CD8-positive, alpha-beta memory T cell (primary cell): ENCODE data around the gene GRIK4. TPM values are rescaled to one million over a fixed set of nuclear protein-coding genes. Genes with fewer than 3 reads are reported as not detected.
A peak's percentile ranks its signal among the peaks of the same experiment; 100 is the strongest.

Source experiments
- CTCF ChIA-PET: fragments of 350-600 bp; sonication (Branson Sonifier 250); formaldehyde crosslinking; loops from one replicate; lab custom pipeline; 2021; ENCODE audit warnings: antibody characterized with exemption; lab: Charles Lee
- POLR2A ChIA-PET: fragments of 350-600 bp; sonication (Branson Sonifier 250); formaldehyde crosslinking; loops from one replicate; lab custom pipeline; 2021; ENCODE audit warnings: antibody characterized with exemption; lab: Charles Lee
- DNase-seq, 5 donors: peaks; one replicate each; pipeline versions ENCODE4 v3.0.0 to v3.0.0-alpha.2; 2020 to 2022; ENCODE audit warnings: mixed read lengths in 1 of 5
- H3K27ac ChIP-seq: one replicate; pipeline ENCODE4 v1.7.0; 2013; ENCODE audit warnings: low read depth, mild to moderate bottlenecking, low read length, moderate library complexity
- H3K27me3 ChIP-seq: 2 replicates; pipeline ENCODE4 v1.7.0; 2013; ENCODE audit warnings: low read length, mild to moderate bottlenecking; ENCODE audit not compliant: insufficient read depth, poor library complexity, severe bottlenecking
- H3K36me3 ChIP-seq: 2 replicates; pipeline ENCODE4 v1.7.0; 2013; ENCODE audit warnings: mild to moderate bottlenecking, low read length, moderate library complexity; ENCODE audit not compliant: insufficient read depth
- H3K4me1 ChIP-seq: 2 replicates; pipeline ENCODE4 v1.7.0; 2013; ENCODE audit warnings: mild to moderate bottlenecking, low read length, moderate library complexity; ENCODE audit not compliant: insufficient read depth
- H3K4me3 ChIP-seq: 2 replicates; pipeline ENCODE4 v1.7.0; 2013; ENCODE audit warnings: mild to moderate bottlenecking, low read length
- H3K9me3 ChIP-seq: 2 replicates; pipeline ENCODE4 v1.7.0; 2013; ENCODE audit warnings: mild to moderate bottlenecking, low read length
- H3K27ac Mint-ChIP-seq, 8 donors: one replicate each; pipeline ENCODE4 v1.8.0; 2020 to 2021; ENCODE audit warnings: mixed read lengths in 8 of 8, mild to moderate bottlenecking in 6 of 8, inconsistent platforms in 3 of 8, moderate library complexity in 3 of 8
- H3K27me3 Mint-ChIP-seq, 2 donors: one replicate each; pipeline ENCODE4 v1.8.0; 2020 to 2021; ENCODE audit warnings: mixed read lengths in 2 of 2, mild to moderate bottlenecking in 1 of 2, moderate library complexity in 1 of 2
- H3K36me3 Mint-ChIP-seq, 3 donors: one replicate each; pipeline ENCODE4 v1.8.0; 2020 to 2021; ENCODE audit warnings: mixed read lengths in 3 of 3, inconsistent platforms in 1 of 3, mild to moderate bottlenecking in 1 of 3
- H3K4me1 Mint-ChIP-seq, 3 donors: one replicate each; pipeline ENCODE4 v1.8.0; 2020 to 2021; ENCODE audit warnings: mixed read lengths in 3 of 3, inconsistent platforms in 1 of 3, mild to moderate bottlenecking in 1 of 3
- H3K4me3 Mint-ChIP-seq, 7 donors: one replicate each; pipeline ENCODE4 v1.8.0; 2020 to 2021; ENCODE audit warnings: mixed read lengths in 7 of 7, mild to moderate bottlenecking in 6 of 7, moderate library complexity in 4 of 7, inconsistent platforms in 2 of 7
- H3K9me3 Mint-ChIP-seq, 5 donors: one replicate each; pipeline ENCODE4 v1.8.0; 2020 to 2022; ENCODE audit warnings: mixed read lengths in 5 of 5, mild to moderate bottlenecking in 3 of 5, moderate library complexity in 2 of 5, inconsistent platforms in 1 of 5
- polyA plus RNA-seq: library from polyadenylated mRNA; unstranded; fragments of 300-500 nt; fragmentation: Illumina TruSeq; gene quantifications from one replicate; pipeline ENCODE4 v1.2.3, GENCODE V29; 2021
- total RNA-seq, 2 experiments: library from RNA; stranded (reverse); gene quantifications; one replicate each; pipeline ENCODE4 v1.2.3, GENCODE V29; 2021

The GRIK4 gene
- total and polyA plus RNA-seq, 3 experiments from 2014 or later, result 0.07 TPM; not detected in 2

DNA sequence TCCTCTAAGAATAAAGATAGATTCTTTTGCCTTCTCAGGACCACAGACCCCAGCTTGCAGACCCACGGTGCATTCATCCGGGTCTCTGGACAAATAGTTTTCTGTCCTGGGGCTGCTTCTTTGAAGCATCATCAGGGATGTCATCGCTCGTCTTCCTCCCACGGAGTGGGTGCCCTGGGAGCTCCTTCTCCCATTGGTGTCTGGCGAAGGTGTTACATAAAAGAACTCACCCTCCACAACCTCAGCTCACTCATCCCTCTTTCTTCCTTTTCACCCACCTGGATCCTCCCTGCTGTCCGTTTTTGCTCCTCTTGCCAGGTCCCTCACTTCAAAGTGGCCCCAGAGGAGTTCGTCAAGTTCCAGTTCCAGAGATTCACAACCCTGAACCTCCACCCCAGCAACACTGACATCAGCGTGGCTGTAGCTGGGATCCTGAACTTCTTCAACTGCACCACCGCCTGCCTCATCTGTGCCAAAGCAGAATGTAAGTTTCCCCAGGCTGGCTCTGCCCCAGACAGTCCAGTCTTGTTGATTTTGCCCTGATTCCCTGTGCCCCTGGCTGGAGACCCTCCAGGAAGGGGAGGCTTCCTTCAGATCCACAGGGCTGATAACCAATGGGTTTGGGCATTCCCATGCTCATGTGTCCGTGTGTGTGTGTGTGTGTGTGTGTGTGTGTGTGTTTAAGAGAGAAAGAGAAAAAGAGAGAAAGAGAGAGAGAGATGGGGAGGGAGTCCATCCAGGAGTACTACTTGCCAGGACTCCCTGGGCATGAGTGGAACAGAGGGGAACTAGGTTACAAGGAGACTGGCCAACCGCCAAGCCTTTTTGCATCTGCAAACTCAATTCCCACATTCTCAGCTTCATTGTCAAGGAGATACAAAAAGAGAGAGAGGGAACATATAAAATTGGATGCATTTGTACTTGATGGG lies 308.2 kb downstream of the GRIK4 start:
- POLR2A ChIA-PET, result no interaction called here
- H3K36me3 Mint-ChIP-seq, result no peaks in the 10 kb centered on the region

DNA sequence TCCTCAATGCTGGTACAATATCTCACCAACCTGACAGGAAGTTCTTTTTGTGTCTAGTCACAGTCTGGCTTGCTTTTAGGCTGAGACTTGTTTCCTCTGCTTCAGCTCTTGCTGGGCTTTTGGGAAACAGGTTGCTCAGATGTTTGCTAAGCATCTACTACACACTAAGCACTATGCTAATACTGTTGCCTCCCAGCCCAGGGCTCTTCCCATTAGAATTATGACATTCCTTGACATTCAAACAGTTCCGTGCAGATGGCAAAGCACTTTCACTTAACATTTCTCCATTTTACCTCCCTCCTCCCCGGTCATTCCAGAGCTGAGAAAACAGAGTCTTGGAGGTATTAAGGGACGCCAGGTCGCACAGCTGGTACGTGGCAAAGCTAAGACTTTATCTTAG lies 311.6 kb downstream of the GRIK4 start:
- H3K4me3 Mint-ChIP-seq, result no peak overlapping the region
- ChIA-PET CTCF (no interaction called here), POLR2A (no interaction called here)
- Histone ChIP-seq H3K36me3 (no peaks in the 10 kb centered on the region), H3K27ac (no peak overlapping the region), H3K9me3 (no peaks in the 10 kb centered on the region), H3K4me3 (no peak overlapping the region), H3K4me1 (no peaks in the 10 kb centered on the region), H3K27me3 (no peaks in the 10 kb centered on the region)
- H3K4me1 Mint-ChIP-seq, result no peaks in the 10 kb centered on the region
- no peaks in the 10 kb centered on the region for H3K36me3 Mint-ChIP-seq
- peaks cover 8 to 30% of the 10 kb centered on the region in 2 donors for H3K27me3 Mint-ChIP-seq
- H3K9me3 Mint-ChIP-seq, result no peaks in the 10 kb centered on the region
- H3K27ac Mint-ChIP-seq, result peak overlapping the region in 1 of 8 donors; percentile 3
- no peak for DNase-seq

More for the DNA sequence above, 308.2 kb downstream of the GRIK4 start:
- H3K9me3 ChIP-seq, result no peaks in the 10 kb centered on the region
- Mint-ChIP-seq H3K27me3 (peaks cover 16 to 41% of the 10 kb centered on the region in 2 donors), H3K9me3 (no peaks in the 10 kb centered on the region), H3K27ac (peak overlapping the region in 1 of 8 donors; percentile 77), H3K4me3 (no peak overlapping the region), H3K4me1 (no peaks in the 10 kb centered on the region)
- no peaks in the 10 kb centered on the region for H3K27me3 ChIP-seq
- no peak overlapping the region for H3K27ac ChIP-seq
- DNase-seq, result no peak
- no peaks in the 10 kb centered on the region for H3K4me1 ChIP-seq
- CTCF ChIA-PET, result no interaction called here
- no peak overlapping the region for H3K4me3 ChIP-seq
- no peaks in the 10 kb centered on the region for H3K36me3 ChIP-seq

- ChIA-PET CTCF (no interaction called here), POLR2A (no interaction called here)
- Mint-ChIP-seq H3K9me3 (no peaks in the 10 kb centered on the region), H3K36me3 (no peaks in the 10 kb centered on the region), H3K4me1 (no peaks in the 10 kb centered on the region), H3K4me3 (no peak overlapping the region), H3K27me3 (peaks cover 7 to 31% of the 10 kb centered on the region in 2 donors), H3K27ac (no peak overlapping the region)
- no peak for DNase-seq
- H3K36me3 ChIP-seq, result no peaks in the 10 kb centered on the region
- H3K9me3 ChIP-seq, result no peaks in the 10 kb centered on the region
- H3K4me3 ChIP-seq, result no peak overlapping the region
- no peaks in the 10 kb centered on the region for H3K4me1 ChIP-seq
- H3K27me3 ChIP-seq, result no peaks in the 10 kb centered on the region
- H3K27ac ChIP-seq, result no peak overlapping the region
Measured at GRCh38 chr11:120824242-120824641, 312.7 kb downstream of the GRIK4 start.

DNA sequence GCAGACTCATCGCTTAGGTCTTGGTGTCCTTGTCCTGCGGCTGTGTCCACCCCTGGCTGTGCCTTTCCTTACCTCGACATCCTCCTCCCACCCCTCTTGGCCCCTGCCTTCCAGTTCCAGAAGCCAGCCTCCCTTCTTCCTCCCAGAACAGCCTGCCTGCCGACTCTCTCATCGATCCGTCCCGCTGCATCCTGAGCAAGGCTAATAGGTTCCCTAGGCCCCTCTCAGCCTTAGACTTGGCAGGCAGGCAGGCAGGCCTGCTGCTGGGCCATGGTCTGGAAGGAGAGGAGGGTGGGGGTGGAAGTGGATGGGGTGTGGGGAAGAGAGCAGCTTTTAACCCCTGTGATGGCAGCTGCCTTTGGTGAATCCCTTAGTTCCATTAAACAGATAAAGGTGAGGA lies 315.6 kb downstream of the GRIK4 start:
- Histone ChIP-seq H3K27me3 (no peaks in the 10 kb centered on the region), H3K4me3 (no peak overlapping the region), H3K4me1 (no peaks in the 10 kb centered on the region), H3K9me3 (no peaks in the 10 kb centered on the region), H3K27ac (no peak overlapping the region), H3K36me3 (no peaks in the 10 kb centered on the region)
- H3K27me3 Mint-ChIP-seq, result peaks cover 7 to 23% of the 10 kb centered on the region in 2 donors
- no peak for DNase-seq
- no peaks in the 10 kb centered on the region for H3K36me3 Mint-ChIP-seq
- POLR2A ChIA-PET, result no interaction called here
- H3K4me3 Mint-ChIP-seq, result no peak overlapping the region
- CTCF ChIA-PET, result no interaction called here
- H3K9me3 Mint-ChIP-seq, result peaks cover 0 to 2% (median 0%) of the 10 kb centered on the region in 5 donors
- H3K27ac Mint-ChIP-seq, result no peak overlapping the region
- H3K4me1 Mint-ChIP-seq, result no peaks in the 10 kb centered on the region

DNA sequence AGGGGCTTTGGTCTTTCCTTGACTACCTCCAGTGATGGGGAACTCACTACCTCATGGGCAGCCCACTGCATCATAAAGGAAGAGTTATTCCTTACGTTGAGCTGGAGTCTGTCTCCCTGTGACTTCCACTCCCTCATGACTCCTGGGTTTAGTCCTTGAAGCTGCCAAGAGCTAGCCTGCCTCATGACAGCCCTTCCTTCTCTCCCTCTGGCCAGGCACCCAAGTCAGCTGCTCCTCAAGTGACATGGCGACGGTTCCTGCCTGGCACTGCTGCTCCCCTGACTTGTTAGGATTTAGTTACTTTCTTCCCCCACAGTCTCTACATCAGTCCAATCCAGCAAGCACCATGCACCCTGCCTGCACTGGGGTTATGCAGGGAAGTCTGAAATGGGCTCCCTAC lies 316.3 kb downstream of the GRIK4 start:
- H3K27ac ChIP-seq, result no peak overlapping the region
- CTCF ChIA-PET, result no interaction called here
- H3K4me3 ChIP-seq, result no peak overlapping the region
- no peaks in the 10 kb centered on the region for H3K4me1 ChIP-seq
- peak overlapping the region in 1 of 8 donors; percentile 12 for H3K27ac Mint-ChIP-seq
- no peaks in the 10 kb centered on the region for H3K36me3 Mint-ChIP-seq
- no peaks in the 10 kb centered on the region for H3K4me1 Mint-ChIP-seq
- peaks cover 0 to 2% (median 0%) of the 10 kb centered on the region in 5 donors for H3K9me3 Mint-ChIP-seq
- H3K36me3 ChIP-seq, result no peaks in the 10 kb centered on the region
- H3K4me3 Mint-ChIP-seq, result no peak overlapping the region
- DNase-seq, result no peak
- POLR2A ChIA-PET, result no interaction called here
- no peaks in the 10 kb centered on the region for H3K9me3 ChIP-seq
- no peaks in the 10 kb centered on the region for H3K27me3 ChIP-seq
- peaks cover 7 to 28% of the 10 kb centered on the region in 2 donors for H3K27me3 Mint-ChIP-seq

- no peak overlapping the region for H3K4me3 Mint-ChIP-seq
- H3K9me3 Mint-ChIP-seq, result peaks cover 0 to 2% (median 0%) of the 10 kb centered on the region in 5 donors
- H3K9me3 ChIP-seq, result no peaks in the 10 kb centered on the region
- H3K27me3 Mint-ChIP-seq, result peaks cover 3 to 33% of the 10 kb centered on the region in 2 donors
- ChIA-PET CTCF (no interaction called here), POLR2A (no interaction called here)
- no peak for DNase-seq
- no peak overlapping the region for H3K27ac Mint-ChIP-seq
- H3K36me3 Mint-ChIP-seq, result no peaks in the 10 kb centered on the region
- no peaks in the 10 kb centered on the region for H3K4me1 ChIP-seq
- H3K27me3 ChIP-seq, result no peaks in the 10 kb centered on the region
- H3K4me1 Mint-ChIP-seq, result no peaks in the 10 kb centered on the region
- H3K27ac ChIP-seq, result no peak overlapping the region
- H3K4me3 ChIP-seq, result no peak overlapping the region
- H3K36me3 ChIP-seq, result no peaks in the 10 kb centered on the region
Measured at GRCh38 chr11:120828847-120829246, 317.3 kb downstream of the GRIK4 start.

DNA sequence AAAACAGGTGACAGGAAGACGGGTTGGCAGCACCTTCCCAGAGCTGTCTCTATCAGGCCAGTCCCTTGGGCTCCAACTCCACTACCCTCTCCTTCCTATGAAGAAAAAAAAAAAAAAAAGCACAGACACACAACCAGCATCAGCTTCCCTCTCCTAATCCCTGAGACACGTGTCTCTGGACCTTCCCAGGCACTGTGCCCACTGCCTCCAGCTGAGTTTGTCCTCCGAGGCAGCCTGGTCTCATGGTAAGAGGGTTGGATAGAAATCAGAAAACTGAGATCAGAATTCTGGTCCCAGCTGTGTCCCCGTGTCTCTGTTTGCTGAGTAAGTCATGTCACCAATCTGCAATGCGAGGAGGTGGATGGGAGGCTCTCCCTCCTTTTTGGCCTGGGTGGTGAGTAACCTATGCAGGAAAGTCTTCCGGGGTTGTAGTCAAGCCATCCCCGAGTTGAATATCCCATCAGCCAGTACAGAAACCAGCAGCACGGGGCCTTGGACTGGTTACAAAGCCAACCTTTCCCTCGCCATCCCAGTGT lies 318.6 kb downstream of the GRIK4 start:
- no peak overlapping the region for H3K27ac ChIP-seq
- no peak overlapping the region for H3K27ac Mint-ChIP-seq
- ChIA-PET POLR2A (no interaction called here), CTCF (no interaction called here)
- no peaks in the 10 kb centered on the region for H3K36me3 ChIP-seq
- H3K27me3 Mint-ChIP-seq, result peaks cover 5 to 35% of the 10 kb centered on the region in 2 donors
- no peak overlapping the region for H3K4me3 Mint-ChIP-seq
- H3K9me3 ChIP-seq, result no peaks in the 10 kb centered on the region
- no peaks in the 10 kb centered on the region for H3K36me3 Mint-ChIP-seq
- H3K4me1 Mint-ChIP-seq, result no peaks in the 10 kb centered on the region
- no peak overlapping the region for H3K4me3 ChIP-seq
- H3K27me3 ChIP-seq, result no peaks in the 10 kb centered on the region
- H3K9me3 Mint-ChIP-seq, result peaks cover 0 to 2% (median 0%) of the 10 kb centered on the region in 5 donors
- no peak for DNase-seq
- H3K4me1 ChIP-seq, result no peaks in the 10 kb centered on the region

DNA sequence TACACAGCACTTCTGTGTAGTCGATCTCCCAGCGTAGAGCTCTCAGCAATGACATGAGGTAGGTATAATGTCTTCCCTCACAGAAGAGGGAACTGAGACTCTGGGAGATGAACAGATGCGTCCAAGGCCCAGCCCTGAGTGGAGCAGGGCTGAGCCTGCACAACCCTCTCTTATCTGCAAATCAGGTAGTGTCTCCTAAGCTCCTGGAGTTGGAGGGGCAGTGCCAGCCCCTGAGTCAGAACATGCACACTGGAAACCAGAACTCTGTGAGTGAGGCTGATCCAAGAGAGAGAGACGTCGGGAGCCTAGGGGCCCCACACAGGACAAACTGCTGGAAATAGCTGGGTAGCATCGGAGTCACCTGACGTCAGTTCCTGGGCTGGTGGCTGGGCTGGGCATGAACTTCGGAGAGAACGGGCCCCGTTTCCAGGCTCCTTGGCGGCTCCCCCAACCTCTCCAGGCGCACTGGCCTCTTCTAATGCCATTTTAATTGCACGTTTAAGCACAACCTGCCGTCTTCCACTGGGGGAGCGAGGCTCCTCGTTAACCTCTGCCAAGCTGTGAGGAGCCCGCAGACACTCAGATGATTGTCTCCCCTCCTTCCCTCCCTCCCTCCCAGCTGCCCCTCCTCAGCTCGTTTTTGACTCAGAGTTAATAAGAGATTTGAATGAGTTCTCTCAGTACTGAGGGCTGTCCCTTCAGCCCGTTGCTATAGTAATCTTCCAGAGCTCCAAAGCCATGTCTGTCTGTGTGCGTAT lies 321.1 kb downstream of the GRIK4 start:
- no peaks in the 10 kb centered on the region for H3K36me3 Mint-ChIP-seq
- no peaks in the 10 kb centered on the region for H3K36me3 ChIP-seq
- no peaks in the 10 kb centered on the region for H3K4me1 ChIP-seq
- H3K4me3 Mint-ChIP-seq, result no peak overlapping the region
- ChIA-PET POLR2A (no interaction called here), CTCF (no interaction called here)
- peaks cover 5 to 45% of the 10 kb centered on the region in 2 donors for H3K27me3 Mint-ChIP-seq
- H3K27me3 ChIP-seq, result no peaks in the 10 kb centered on the region
- DNase-seq, result no peak
- no peak overlapping the region for H3K27ac ChIP-seq
- H3K4me1 Mint-ChIP-seq, result peaks cover 0 to 7% (median 0%) of the 10 kb centered on the region in 3 donors
- H3K9me3 Mint-ChIP-seq, result peaks cover 0 to 3% (median 0%) of the 10 kb centered on the region in 5 donors
- no peak overlapping the region for H3K4me3 ChIP-seq
- H3K9me3 ChIP-seq, result no peaks in the 10 kb centered on the region
- no peak overlapping the region for H3K27ac Mint-ChIP-seq
